GM12873 (cell line): ENCODE data around the gene SERPINB1.
A peak's percentile ranks its signal among the peaks of the same experiment; 100 is the strongest.

ENCODE experiments used
- CTCF ChIP-seq: IDR thresholded peaks from 2 replicates; pipeline ENCODE4 v1.5.1; 2012; ENCODE audit warnings: low read depth, mild to moderate bottlenecking, moderate library complexity, low read length, control low read depth; ENCODE audit not compliant: insufficient read depth; ENCODE audit errors: missing control alignments

Gene SERPINB1

GRCh38 chr6:2791450-2791974, 50.2 kb downstream of the SERPINB1 start:
- TF ChIP-seq CTCF, result no peak

- TF ChIP-seq CTCF, result peak; percentile 73
These were observed 50.8 kb downstream of the SERPINB1 start for GRCh38 chr6:2790588-2791449.

- no peak for TF ChIP-seq CTCF
These were observed 55.4 kb downstream of the SERPINB1 start for GRCh38 chr6:2786269-2786668.

- TF ChIP-seq CTCF, result no peak
These were observed 56.7 kb downstream of the SERPINB1 start for GRCh38 chr6:2784930-2785329.

- TF ChIP-seq CTCF, result no peak
These were observed 57.6 kb downstream of the SERPINB1 start for GRCh38 chr6:2784061-2784460.

- no peak for TF ChIP-seq CTCF
These were observed 58.3 kb downstream of the SERPINB1 start for GRCh38 chr6:2783188-2783963.

- no peak for TF ChIP-seq CTCF
These were observed 58.9 kb downstream of the SERPINB1 start for GRCh38 chr6:2782825-2783187.
